ENCODE data around the gene BMP6.
"Not testable (repeated sequence)": the region's sequence is repeated elsewhere in the genome, so short reads cannot be mapped to it uniquely, and the experiment has no call there.

The BMP6 gene

GRCh38 chr6:7787731-7788130 is 61.8 kb downstream of the BMP6 start:
- DNase-seq (ENCODE audit: low read depth), result no peak

DNA sequence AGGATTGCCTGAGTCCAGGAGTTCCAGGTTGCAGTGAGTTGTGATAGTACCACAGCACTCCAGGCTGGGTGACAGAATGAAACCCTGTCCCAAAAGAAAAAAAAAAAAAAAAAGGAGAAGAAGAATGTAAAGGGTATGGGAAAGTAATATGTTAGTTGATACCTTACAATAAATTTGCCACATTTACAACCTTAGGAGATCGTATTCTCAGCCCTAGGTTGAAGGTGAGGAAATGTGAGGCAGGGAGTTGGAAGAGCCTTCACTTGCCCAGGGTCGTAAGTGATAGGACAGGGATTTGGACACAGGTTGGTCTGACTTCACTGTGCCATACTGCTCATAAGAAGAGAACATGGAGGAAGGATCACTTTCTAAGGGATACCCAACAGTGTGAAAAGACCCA is 68.6 kb downstream of the BMP6 start:
- DNase-seq (ENCODE audit: low read depth), result no peak

DNA sequence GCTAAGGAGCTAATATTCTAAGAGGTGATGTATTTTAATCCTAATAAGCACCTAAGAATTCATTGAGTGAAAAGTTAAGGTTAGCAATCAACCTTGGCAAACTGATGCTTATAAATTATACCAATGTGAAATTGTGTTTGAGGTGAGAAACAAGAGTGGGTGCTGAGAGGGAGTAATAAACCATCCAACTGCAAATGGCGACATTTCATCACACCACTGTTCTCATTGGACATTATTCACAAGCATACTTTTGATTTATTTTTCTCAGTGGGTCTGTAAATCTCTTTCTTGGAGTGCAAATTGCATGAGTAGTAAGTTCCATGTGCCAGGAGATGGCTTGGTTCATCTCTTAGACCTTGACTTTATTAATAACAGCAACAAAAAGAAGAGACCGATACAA is 71.5 kb downstream of the BMP6 start:
- no peak for DNase-seq (ENCODE audit: low read depth)

DNA sequence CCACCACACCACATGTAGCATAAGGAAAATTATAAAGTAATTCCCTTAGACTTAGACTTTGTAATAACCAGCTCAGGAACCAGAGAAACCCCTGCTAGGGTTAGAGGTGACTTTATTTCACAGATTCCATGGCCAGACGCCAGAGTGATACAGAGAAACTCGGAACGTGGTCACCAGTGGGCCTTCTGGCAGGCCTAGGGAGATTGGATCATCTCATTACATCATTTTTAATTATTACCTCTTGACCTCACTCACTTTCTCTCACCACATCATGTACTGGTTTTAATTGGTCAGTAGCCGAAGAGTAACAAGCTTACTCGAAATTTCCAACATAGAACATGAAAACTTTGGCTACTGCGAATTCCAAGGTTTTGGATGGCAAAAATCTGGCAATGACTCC is 72.9 kb downstream of the BMP6 start:
- DNase-seq (ENCODE audit: low read depth), result no peak

DNA sequence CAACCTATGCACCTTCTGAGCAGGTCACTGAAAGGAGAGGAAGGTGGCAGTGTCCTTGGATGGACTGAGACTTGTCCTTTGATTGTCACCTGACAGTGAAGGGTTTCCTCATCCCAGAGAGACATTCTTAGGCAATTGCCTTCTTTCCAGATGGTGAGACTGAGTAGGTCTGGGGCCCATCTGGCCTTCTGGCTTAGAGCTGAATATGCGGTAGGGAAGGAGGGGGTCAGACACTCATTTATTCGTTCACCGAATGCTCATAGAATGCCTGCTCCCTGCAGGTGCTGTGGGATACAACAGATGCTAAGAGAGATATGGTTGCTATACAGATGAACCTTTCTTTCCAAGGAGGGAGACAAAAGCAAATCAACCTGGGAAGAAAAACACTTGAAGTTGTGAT is 76.8 kb downstream of the BMP6 start:
- no peak for DNase-seq (ENCODE audit: low read depth)

DNA sequence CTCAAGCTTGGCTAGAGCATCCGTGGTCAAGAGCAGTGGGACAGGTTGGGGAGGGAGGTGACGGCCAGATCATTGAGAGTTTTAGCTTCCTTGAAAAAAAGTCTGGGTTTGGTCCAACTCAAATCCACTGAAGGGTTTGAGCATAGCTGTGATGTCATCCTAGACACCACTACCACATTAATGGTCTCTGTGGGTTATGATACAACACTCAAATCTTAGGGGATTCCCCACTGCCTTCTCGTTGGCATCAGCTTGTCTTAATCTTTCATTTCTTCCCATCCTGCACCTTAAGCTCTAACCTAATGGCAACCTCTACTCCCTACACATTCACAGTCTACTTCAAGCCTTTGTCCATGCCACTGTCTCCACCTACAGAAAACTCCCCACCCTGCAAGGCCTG is 77.3 kb downstream of the BMP6 start:
- DNase-seq (ENCODE audit: low read depth), result no peak

DNA sequence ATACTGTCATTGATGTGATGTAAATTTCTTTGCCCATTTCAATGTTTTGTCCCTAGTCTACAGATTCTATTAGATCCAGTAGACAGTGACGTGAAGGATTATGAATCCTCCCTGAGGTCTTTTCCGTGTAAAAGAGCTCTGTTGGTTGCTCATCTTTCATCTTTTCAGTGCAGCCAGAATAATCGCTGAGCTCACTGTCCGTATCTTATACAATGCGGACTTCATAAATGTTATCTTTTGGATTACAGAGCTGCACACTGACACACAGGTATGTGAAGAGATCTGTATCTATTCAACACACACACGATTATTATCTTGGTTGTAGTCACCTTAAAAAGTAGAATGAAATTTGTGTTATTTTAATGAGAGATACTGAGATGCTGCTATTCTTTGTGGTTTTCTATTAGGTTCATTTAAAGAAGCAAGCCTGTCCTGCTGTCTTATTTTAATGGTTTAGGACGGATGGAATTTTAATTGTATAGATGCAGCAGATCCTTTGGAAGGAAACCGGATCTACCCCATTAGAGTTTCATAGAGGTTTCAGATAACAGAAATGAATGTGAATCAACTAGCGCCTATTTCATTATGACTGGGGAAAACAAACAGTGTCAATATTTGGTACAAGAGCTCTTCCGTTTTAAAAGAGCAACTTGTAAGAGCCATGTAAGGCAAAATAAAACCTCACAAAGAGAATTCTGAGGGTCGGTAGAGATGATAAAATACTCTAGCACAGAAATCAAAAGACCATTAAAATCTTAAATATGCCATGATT is 79.4 kb downstream of the BMP6 start:
- no peak for DNase-seq (ENCODE audit: low read depth)

- no peak for DNase-seq (ENCODE audit: low read depth)
Observed at GRCh38 chr6:7805850-7806214, 79.9 kb downstream of the BMP6 start.

DNA sequence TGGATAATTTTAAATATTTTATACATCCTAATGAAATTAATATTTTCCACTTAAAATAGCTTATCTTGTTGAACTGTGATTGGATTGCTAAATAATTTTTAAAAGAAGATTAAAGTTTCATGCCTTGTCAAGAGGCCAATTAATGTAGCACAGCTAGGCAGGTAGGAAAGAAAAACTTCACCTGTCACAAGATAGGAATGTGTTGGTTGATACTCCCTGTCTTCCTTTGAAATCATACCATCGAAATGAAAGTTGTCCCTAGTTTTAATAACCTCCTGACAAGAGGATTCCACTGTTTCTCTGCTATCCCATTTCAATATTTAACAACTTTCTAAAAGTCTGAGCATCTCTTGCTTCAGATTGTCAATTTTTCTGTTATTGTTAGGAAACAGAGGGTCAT is 80.8 kb downstream of the BMP6 start:
- DNase-seq (ENCODE audit: low read depth), result no peak

DNA sequence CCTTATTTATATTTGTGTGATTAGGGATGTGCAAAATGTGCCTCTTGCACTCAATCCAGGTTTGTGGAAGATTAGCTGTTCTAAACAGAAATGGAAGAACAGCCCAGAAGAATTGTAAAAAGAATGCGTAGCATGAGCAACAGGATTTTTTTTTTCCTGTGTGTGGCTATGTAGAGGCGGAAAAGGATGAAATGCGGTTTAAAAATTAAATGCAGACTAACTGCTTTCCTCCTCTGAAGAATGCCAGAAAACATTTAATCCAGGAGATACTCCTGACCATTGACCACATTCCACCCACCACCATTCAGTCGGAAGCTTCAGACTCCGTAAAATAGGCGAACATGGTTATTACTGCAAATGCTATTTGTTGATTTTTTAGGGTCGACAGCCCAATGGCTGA is 83.4 kb downstream of the BMP6 start:
- DNase-seq (ENCODE audit: low read depth), result no peak

DNA sequence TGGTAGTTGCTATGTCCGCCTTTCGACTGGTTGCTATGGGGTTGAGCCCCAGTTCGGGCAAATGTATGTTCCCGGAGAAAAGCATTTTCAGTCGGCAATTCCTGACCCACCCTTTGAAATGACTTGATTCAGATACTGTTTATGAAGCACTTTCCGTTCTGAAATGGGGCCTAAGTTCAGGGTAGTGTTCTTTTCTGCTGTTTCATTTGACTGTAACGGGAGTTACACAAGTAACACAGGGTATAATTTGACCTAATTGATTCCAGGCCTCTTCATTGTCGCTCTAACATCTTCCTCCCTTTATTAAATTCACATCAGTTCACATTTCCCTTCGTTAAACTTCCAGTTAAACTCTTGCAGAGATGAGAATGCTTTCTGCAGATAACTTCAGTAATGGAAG is 85.5 kb downstream of the BMP6 start:
- no peak for DNase-seq (ENCODE audit: low read depth)

DNA sequence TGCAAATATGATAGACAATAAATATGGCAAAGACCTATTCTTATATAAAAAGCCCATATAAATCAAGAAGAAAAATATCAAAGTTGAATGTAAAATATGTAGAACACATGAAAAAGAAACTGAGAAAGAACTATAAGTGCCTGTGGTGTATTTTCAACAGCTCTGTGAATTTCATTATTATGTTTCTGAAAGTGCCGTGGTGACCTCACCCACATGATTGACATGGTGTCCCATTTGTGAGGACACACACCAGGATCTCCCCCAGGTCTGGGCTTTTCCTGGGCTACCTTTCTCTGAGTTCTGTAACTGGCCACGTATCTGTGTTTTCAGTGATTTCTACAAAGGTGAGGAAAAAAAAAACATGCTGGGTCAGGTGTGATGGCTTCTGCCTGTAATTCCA is 86.7 kb downstream of the BMP6 start:
- DNase-seq (ENCODE audit: low read depth), result no peak

DNA sequence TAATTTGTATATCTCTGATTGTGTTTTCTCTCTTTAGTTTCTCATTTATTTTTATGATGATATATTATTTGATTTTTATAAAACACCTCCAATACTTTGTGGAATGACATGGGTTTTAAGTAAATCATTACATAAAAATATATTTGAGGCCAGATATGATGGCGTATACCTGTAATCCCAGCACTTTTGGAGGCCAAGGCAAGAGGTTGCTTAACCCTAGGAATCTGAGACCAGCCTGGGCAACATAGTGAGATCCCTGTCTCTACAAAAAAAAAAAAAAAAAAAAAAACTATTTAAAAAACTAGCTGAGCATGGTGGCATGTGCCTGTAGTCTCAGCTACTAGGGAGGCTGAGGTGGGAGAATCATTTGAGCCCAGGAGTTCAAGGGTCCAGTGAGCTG is 87.3 kb downstream of the BMP6 start:
- DNase-seq (ENCODE audit: low read depth), result no peak

DNA sequence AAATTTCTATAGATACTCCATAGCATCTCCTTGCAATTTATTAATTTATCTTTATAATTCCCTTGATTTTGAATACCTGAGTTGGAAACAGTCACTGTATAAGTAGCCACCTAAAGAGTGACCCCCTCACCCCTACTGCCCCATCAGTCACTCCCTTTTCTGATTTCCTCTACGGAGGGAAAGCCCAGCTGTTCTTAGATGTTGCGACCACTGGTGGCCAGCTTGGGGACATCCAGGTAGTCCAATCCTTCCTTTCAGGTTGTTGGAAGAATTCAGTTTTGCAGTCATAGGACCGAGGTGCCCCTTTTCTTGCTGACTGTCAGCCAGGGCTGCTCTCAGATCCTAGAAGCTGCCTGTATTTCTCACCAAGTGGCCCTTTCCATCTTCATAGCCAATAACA is 87.8 kb downstream of the BMP6 start:
- DNase-seq (ENCODE audit: low read depth), result no peak

GRCh38 chr6:7815716-7816115 is 89.8 kb downstream of the BMP6 start:
- DNase-seq (ENCODE audit: low read depth), result no peak

DNA sequence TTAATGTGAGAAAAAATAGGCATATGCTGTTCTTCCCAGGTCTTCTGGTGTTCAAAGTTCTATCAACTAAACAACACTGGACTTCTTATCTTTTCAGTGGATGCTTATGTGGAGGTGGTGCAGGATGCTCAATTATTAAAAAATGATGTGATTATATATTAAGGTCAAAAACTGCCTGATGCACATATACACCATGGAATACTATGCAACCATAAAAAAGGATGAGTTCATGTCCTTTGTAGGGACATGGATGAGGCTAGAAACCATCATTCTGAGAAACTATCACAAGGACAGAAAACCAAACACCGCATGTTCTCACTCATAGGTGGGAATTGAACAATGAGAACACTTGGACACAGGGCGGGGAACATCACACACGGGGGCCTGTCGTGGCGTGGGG is 91.3 kb downstream of the BMP6 start:
- DNase-seq (ENCODE audit: low read depth), result not testable (repeated sequence)

- DNase-seq (ENCODE audit: low read depth), result no peak
Observed at GRCh38 chr6:7818257-7819214, 92.6 kb downstream of the BMP6 start.

DNA sequence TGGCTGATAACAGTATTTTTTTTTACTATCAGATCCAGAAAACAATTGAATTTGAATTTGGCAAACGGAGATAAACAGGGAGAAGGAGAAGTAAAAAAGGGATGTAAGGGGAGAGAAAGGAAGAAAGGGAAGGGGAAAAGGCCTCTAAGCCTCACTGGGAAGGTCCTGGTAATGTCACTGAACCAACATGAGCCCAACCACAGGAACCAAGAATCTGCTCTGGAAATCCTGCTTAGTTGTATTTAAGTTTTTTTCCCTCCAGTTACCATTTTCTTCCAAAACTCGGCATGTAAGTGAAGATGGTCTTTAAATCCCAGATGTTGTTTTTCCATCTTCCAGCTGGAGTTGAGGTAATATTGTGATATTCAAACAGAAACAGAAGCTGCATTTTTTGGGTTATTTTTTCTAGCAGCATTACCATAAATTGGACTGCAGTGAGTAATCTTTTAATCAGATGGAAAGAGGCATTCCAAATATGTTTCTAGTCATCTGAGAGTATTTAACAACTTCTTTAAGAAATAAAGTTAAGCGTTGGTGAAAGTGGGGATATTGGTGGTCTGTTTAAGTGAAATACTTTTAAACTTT is 93.6 kb downstream of the BMP6 start:
- peak; percentile 31 for DNase-seq (ENCODE audit: low read depth)

DNA sequence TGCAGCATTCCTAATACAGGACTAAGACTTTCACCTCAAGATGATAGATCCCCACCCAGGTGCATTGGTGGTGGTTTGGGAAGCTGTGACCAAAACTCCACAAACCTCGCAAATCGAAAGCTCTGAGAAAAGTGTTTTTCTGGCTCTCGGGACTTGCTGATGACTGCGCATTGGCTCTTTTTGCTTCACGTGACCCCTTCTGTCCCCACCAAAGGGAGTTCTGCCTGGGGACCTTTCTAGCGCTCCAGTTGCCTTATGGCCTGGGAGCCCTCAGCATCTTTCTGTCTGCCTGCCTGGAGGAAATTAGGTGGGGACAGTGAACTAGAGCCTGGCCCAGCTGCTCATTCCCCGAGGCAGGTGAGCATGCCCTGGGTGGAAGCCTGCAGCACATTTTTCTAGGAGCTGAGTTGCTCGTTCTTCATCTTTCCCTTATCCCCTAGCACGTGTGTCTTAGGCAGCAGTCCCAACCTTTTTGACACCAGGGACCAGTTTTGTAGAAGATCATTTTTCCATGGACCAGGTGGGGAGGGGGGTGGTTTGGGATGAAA is 94.5 kb downstream of the BMP6 start:
- no peak for DNase-seq (ENCODE audit: low read depth)

DNA sequence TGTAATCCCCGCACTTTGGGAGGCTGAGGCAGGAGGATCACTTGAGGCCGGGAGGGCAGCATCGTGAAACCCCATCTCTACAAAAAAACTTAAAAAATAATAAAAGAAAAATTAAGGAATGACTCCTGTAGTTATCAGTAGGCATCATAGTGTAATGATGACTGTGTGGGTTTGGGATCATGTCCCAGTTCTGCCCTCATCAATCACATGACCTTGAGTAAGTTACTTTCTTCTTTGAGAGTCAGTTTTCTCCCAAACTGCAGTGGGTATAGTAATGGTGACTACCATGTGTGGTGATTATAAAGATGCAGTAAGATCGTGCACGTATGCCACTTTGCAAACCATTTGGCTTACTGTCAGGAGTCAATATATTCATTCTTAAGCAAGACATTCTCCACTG is 95.5 kb downstream of the BMP6 start:
- DNase-seq (ENCODE audit: low read depth), result no peak

- no peak for DNase-seq (ENCODE audit: low read depth)
Observed at GRCh38 chr6:7823552-7823951, 97.7 kb downstream of the BMP6 start.

- no peak for DNase-seq (ENCODE audit: low read depth)
Observed at GRCh38 chr6:7825986-7826385, 100.1 kb downstream of the BMP6 start.

DNA sequence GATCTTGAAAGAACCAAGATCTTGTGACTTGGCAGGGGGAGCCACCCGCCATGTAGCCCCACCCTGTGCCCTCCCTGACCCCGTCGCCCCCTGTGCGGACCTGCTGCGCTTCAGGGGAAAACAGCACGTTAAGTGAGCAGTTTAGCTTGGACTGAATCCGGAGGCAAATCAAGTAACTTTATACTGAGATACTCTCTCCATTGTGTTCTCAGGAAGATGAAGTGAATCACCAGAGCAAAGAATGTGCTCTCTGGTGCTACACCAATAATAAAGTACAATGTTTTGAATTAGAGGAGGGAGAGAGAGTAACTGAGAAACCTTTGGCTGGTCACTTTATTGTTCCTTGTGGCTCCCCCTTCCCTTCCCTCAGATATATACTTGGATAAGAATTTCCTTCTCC is 101.2 kb downstream of the BMP6 start:
- no peak for DNase-seq (ENCODE audit: low read depth)
